ENCODE results near the gene CD9.

DNA sequence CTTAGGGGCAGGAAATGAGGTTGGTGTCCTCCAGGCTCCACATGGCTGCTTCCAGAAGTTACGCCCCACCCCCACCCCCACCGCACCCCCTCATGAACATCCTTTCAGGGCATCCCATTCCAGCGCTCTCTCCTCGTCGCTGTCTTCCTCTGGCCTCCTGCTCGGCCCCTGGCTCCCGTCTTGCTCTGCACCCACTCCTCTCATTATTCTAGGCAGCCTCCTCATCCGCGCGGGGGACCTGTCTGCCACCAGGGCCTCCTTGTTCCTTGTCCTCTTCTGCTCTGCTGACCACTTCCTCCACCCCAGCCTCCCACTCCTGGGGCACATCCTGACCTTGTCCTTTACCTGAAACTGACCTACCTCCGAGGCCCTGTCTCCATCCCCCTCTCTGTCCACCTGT lies 80.5 kb downstream of the CD9 start:
- TF ChIP-seq, protein P1, sequence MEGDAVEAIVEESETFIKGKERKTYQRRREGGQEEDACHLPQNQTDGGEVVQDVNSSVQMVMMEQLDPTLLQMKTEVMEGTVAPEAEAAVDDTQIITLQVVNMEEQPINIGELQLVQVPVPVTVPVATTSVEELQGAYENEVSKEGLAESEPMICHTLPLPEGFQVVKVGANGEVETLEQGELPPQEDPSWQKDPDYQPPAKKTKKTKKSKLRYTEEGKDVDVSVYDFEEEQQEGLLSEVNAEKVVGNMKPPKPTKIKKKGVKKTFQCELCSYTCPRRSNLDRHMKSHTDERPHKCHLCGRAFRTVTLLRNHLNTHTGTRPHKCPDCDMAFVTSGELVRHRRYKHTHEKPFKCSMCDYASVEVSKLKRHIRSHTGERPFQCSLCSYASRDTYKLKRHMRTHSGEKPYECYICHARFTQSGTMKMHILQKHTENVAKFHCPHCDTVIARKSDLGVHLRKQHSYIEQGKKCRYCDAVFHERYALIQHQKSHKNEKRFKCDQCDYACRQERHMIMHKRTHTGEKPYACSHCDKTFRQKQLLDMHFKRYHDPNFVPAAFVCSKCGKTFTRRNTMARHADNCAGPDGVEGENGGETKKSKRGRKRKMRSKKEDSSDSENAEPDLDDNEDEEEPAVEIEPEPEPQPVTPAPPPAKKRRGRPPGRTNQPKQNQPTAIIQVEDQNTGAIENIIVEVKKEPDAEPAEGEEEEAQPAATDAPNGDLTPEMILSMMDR (IDR thresholded peaks at IDR 0.05; ENCODE audit: low read depth, low read length), result no peak
- TF ChIP-seq POLR2A (IDR thresholded peaks at IDR 0.05; ENCODE audit: extremely low read depth, insufficient read length), result no peak
